Neuronal stem cell (in vitro differentiated cells): ENCODE measurements around the gene STARD13.

Experiments
- DNase-seq: peaks from one replicate; pipeline ENCODE4 v3.0.0-alpha.2; 2013; ENCODE audit warnings: low spot score
- H2AFZ ChIP-seq: one replicate; pipeline ENCODE4 v1.6.1; 2013; ENCODE audit warnings: mild to moderate bottlenecking, low read length, inconsistent platforms
- H2AK5ac ChIP-seq: 2 replicates; pipeline ENCODE4 v1.6.1; 2013; ENCODE audit warnings: low read depth, mild to moderate bottlenecking, inconsistent platforms, low read length, moderate library complexity, mixed read lengths
- H2BK120ac ChIP-seq: 2 replicates; pipeline ENCODE4 v1.6.1; 2013; ENCODE audit warnings: low read depth, mild to moderate bottlenecking, inconsistent platforms, low read length, moderate library complexity, mixed read lengths
- H2BK12ac ChIP-seq: one replicate; pipeline ENCODE4 v1.6.1; 2013; ENCODE audit warnings: low read length, inconsistent platforms
- H2BK15ac ChIP-seq: 2 replicates; pipeline ENCODE4 v1.6.1; 2013; ENCODE audit warnings: mild to moderate bottlenecking, low read length, inconsistent platforms, mixed read lengths
- H2BK5ac ChIP-seq: one replicate; pipeline ENCODE4 v1.6.1; 2013; ENCODE audit warnings: inconsistent platforms, mild to moderate bottlenecking, low read length, moderate library complexity
- H3K14ac ChIP-seq: one replicate; pipeline ENCODE4 v1.6.1; 2013; ENCODE audit warnings: low read length, inconsistent platforms
- H3K18ac ChIP-seq: 2 replicates; pipeline ENCODE4 v1.6.1; 2013; ENCODE audit warnings: low read length, inconsistent platforms
- H3K23ac ChIP-seq: 2 replicates; pipeline ENCODE4 v1.6.1; 2013; ENCODE audit warnings: low read depth, mild to moderate bottlenecking, mixed read lengths, low read length, inconsistent platforms; ENCODE audit not compliant: poor library complexity
- H3K27ac ChIP-seq: replicated peaks from 3 replicates; pipeline ENCODE4 v1.5.1; 2013; ENCODE audit warnings: low read length, inconsistent platforms
- H3K27me3 ChIP-seq, 3 experiments: 2 replicates each; pipeline ENCODE4 v1.6.1; 2013; ENCODE audit warnings: low read length in 3 of 3, mild to moderate bottlenecking in 2 of 3, inconsistent platforms in 1 of 3, low read depth in 1 of 3, mixed read lengths in 1 of 3, moderate library complexity in 1 of 3; ENCODE audit not compliant: control insufficient read depth in 3 of 3, insufficient read depth in 3 of 3
- H3K36me3 ChIP-seq, 2 donors: replicated peaks in 1 of 2; 2 replicates each; pipeline ENCODE4 v1.6.1; 2013; ENCODE audit warnings: low read length in 2 of 2; ENCODE audit not compliant: control insufficient read depth in 2 of 2, insufficient read depth in 2 of 2
- H3K4ac ChIP-seq: 2 replicates; pipeline ENCODE4 v1.6.1; 2013; ENCODE audit warnings: inconsistent platforms, mild to moderate bottlenecking, low read length, moderate library complexity
- H3K4me1 ChIP-seq, 2 donors: 1 replicate in 1 of 2; 2 replicates in 1 of 2; pipeline ENCODE4 v1.6.1; 2013; ENCODE audit warnings: low read length in 2 of 2, low read depth in 1 of 2; ENCODE audit not compliant: control insufficient read depth in 2 of 2, insufficient read depth in 1 of 2
- H3K4me2 ChIP-seq: one replicate; pipeline ENCODE4 v1.6.1; 2013; ENCODE audit warnings: mild to moderate bottlenecking, low read length, inconsistent platforms; ENCODE audit not compliant: insufficient read depth, poor library complexity, severe bottlenecking
- H3K4me3 ChIP-seq, 2 donors: 2 replicates each; pipeline ENCODE4 v1.5.1; 2013; ENCODE audit warnings: low read length in 2 of 2, mild to moderate bottlenecking in 2 of 2, inconsistent platforms in 1 of 2, moderate library complexity in 1 of 2
- H3K79me1 ChIP-seq: one replicate; pipeline ENCODE4 v1.6.1; 2013; ENCODE audit warnings: low read depth, mild to moderate bottlenecking, inconsistent platforms, low read length, moderate library complexity
- H3K9ac ChIP-seq: one replicate; pipeline ENCODE4 v1.6.1; 2013; ENCODE audit warnings: mild to moderate bottlenecking, low read depth, low read length, inconsistent platforms; ENCODE audit not compliant: poor library complexity
- H3K9me3 ChIP-seq, 2 donors: replicated peaks in 1 of 2; 2 replicates each; pipeline versions ENCODE3 to v1.6.1; 2013; ENCODE audit warnings: low read length in 2 of 2, mild to moderate bottlenecking in 2 of 2, inconsistent platforms in 1 of 2, low read depth in 1 of 2, mixed read lengths in 1 of 2, moderate library complexity in 1 of 2; ENCODE audit not compliant: control insufficient read depth in 2 of 2, insufficient read depth in 1 of 2
- H4K8ac ChIP-seq: one replicate; pipeline ENCODE4 v1.6.1; 2013; ENCODE audit warnings: low read depth, mild to moderate bottlenecking, inconsistent platforms, low read length, moderate library complexity
- H4K91ac ChIP-seq: one replicate; pipeline ENCODE4 v1.6.1; 2013; ENCODE audit warnings: low read length, low read depth, mild to moderate bottlenecking, inconsistent platforms; ENCODE audit not compliant: poor library complexity
- WGBS, 2 donors: extraction: QIAGEN DNeasy Blood & Tissue Kit; methylation state at CpG; one replicate each; pipeline ENCODE4 v1.1.7; 2013; ENCODE audit warnings: missing lambda C conversion rate in 2 of 2, mixed read lengths in 1 of 2; ENCODE audit not compliant: insufficient read length in 2 of 2, insufficient replicate concordance in 1 of 2; ENCODE audit errors: extremely low coverage in 2 of 2; 5-methylcytosine and 5-hydroxymethylcytosine counted together

Gene STARD13

GRCh38 chr13:33264620-33264978 is 21.0 kb downstream of the STARD13 start:
- no peak overlapping the region for H3K4me2 ChIP-seq
- DNase-seq = no peak
- no peak overlapping the region for H3K14ac ChIP-seq
- H4K91ac ChIP-seq = no peak overlapping the region
- no peaks in the 10 kb centered on the region for H3K79me1 ChIP-seq
- no peak overlapping the region for H3K23ac ChIP-seq
- no peak overlapping the region for H3K4me3 ChIP-seq
- no peak overlapping the region for H2BK12ac ChIP-seq
- H3K27me3 ChIP-seq = peaks cover 0 to 9% (median 0%) of the 10 kb centered on the region in 3 experiments
- no peak overlapping the region for H3K27ac ChIP-seq
- peaks cover 3 to 7% of the 10 kb centered on the region in 2 donors for H3K4me1 ChIP-seq
- no peaks in the 10 kb centered on the region for H3K36me3 ChIP-seq
- no peak overlapping the region for H2BK15ac ChIP-seq
- no peak overlapping the region for H2BK120ac ChIP-seq
- H2BK5ac ChIP-seq = no peak overlapping the region
- H3K9me3 ChIP-seq = no peaks in the 10 kb centered on the region
- H4K8ac ChIP-seq = no peak overlapping the region
- WGBS, 2 donors = no CpG with 5 or more reads among the region's 4 CpGs
- no peak overlapping the region for H3K4ac ChIP-seq
- H3K9ac ChIP-seq = no peak overlapping the region
- H2AK5ac ChIP-seq = no peak overlapping the region
- no peak overlapping the region for H2AFZ ChIP-seq
- H3K18ac ChIP-seq = no peak overlapping the region

- Histone ChIP-seq H3K27ac (no peak overlapping the region), H3K23ac (no peak overlapping the region), H2BK5ac (no peak overlapping the region), H3K14ac (no peak overlapping the region), H3K18ac (no peak overlapping the region), H2AFZ (no peak overlapping the region), H3K9me3 (no peaks in the 10 kb centered on the region), H3K79me1 (no peaks in the 10 kb centered on the region), H3K36me3 (no peaks in the 10 kb centered on the region), H3K4me1 (peaks cover 3 to 9% of the 10 kb centered on the region in 2 donors), H4K91ac (no peak overlapping the region), H3K27me3 (peaks cover 0 to 9% (median 0%) of the 10 kb centered on the region in 3 experiments), H3K9ac (no peak overlapping the region), H3K4me2 (no peak overlapping the region), H3K4ac (no peak overlapping the region), H2BK12ac (no peak overlapping the region), H2AK5ac (no peak overlapping the region), H3K4me3 (no peak overlapping the region), H2BK120ac (no peak overlapping the region), H4K8ac (no peak overlapping the region), H2BK15ac (no peak overlapping the region)
- no CpG with 5 or more reads among the region's 5 CpGs for WGBS, 2 donors
- no peak for DNase-seq
Observed at GRCh38 chr13:33263976-33264619, 21.5 kb downstream of the STARD13 start.

GRCh38 chr13:33263484-33263883 is 22.1 kb downstream of the STARD13 start:
- Histone ChIP-seq H3K36me3 (no peaks in the 10 kb centered on the region), H3K18ac (no peak overlapping the region), H2BK12ac (no peak overlapping the region), H3K14ac (no peak overlapping the region), H4K8ac (no peak overlapping the region), H3K4ac (no peak overlapping the region), H3K4me2 (no peak overlapping the region), H3K27me3 (peaks cover 0 to 9% (median 0%) of the 10 kb centered on the region in 3 experiments), H3K9me3 (no peaks in the 10 kb centered on the region), H2BK5ac (no peak overlapping the region), H3K79me1 (no peaks in the 10 kb centered on the region), H2AFZ (no peak overlapping the region), H3K4me3 (no peak overlapping the region), H4K91ac (no peak overlapping the region), H2BK120ac (no peak overlapping the region), H2BK15ac (no peak overlapping the region), H3K4me1 (peaks cover 6 to 13% of the 10 kb centered on the region in 2 donors), H3K27ac (no peak overlapping the region), H3K9ac (no peak overlapping the region), H2AK5ac (no peak overlapping the region), H3K23ac (no peak overlapping the region)
- no CpG with 5 or more reads among the region's 5 CpGs for WGBS, 2 donors
- no peak for DNase-seq

GRCh38 chr13:33262997-33263396 is 22.6 kb downstream of the STARD13 start:
- Histone ChIP-seq H2BK5ac (no peak overlapping the region), H3K4ac (no peak overlapping the region), H3K18ac (no peak overlapping the region), H3K9ac (no peak overlapping the region), H2BK12ac (no peak overlapping the region), H2AFZ (no peak overlapping the region), H3K23ac (no peak overlapping the region), H3K36me3 (no peaks in the 10 kb centered on the region), H3K14ac (no peak overlapping the region), H2AK5ac (no peak overlapping the region), H2BK15ac (no peak overlapping the region), H3K4me3 (no peak overlapping the region), H4K8ac (no peak overlapping the region), H3K9me3 (no peaks in the 10 kb centered on the region), H3K79me1 (no peaks in the 10 kb centered on the region), H4K91ac (no peak overlapping the region), H3K27me3 (peaks cover 0 to 9% (median 0%) of the 10 kb centered on the region in 3 experiments), H3K4me1 (peaks cover 6 to 18% of the 10 kb centered on the region in 2 donors), H3K4me2 (no peak overlapping the region), H2BK120ac (no peak overlapping the region), H3K27ac (no peak overlapping the region)
- no CpG with 5 or more reads among the region's 2 CpGs for WGBS, 2 donors
- DNase-seq = no peak
